IPS-18a (cell line): Measurements from ENCODE around the gene NEBL.

ENCODE experiments used
- H3K27ac ChIP-seq: one replicate; pipeline ENCODE4 v1.5.1; 2013; ENCODE audit warnings: low read length
- H3K27me3 ChIP-seq: one replicate; pipeline ENCODE4 v1.6.1; 2013; ENCODE audit warnings: mild to moderate bottlenecking, low read length; ENCODE audit not compliant: control insufficient read depth, insufficient read depth
- H3K36me3 ChIP-seq: one replicate; pipeline ENCODE4 v1.6.1; 2013; ENCODE audit warnings: low read depth, low read length; ENCODE audit not compliant: control insufficient read depth
- H3K4me1 ChIP-seq: one replicate; pipeline ENCODE4 v1.6.1; 2013; ENCODE audit warnings: low read depth, low read length; ENCODE audit not compliant: control insufficient read depth
- H3K4me3 ChIP-seq: one replicate; pipeline ENCODE4 v1.5.1; 2013; ENCODE audit warnings: low read length
- H3K9ac ChIP-seq: one replicate; pipeline ENCODE4 v1.6.1; 2013; ENCODE audit warnings: mild to moderate bottlenecking, low read length, moderate library complexity
- H3K9me3 ChIP-seq: one replicate; pipeline ENCODE4 v1.6.1; 2013; ENCODE audit warnings: low read depth, low read length; ENCODE audit not compliant: control insufficient read depth

NEBL gene

GRCh38 chr10:20817116-20817515, 80.0 kb downstream of the NEBL start:
- no peak overlapping the region for H3K9ac ChIP-seq

GRCh38 chr10:20814116-20814515, 83.0 kb downstream of the NEBL start:
- Histone ChIP-seq H3K4me1 (no peaks in the 10 kb centered on the region), H3K27me3 (no peaks in the 10 kb centered on the region), H3K9ac (no peak overlapping the region), H3K36me3 (no peaks in the 10 kb centered on the region), H3K27ac (no peak overlapping the region), H3K9me3 (no peaks in the 10 kb centered on the region), H3K4me3 (no peak overlapping the region)

More at GRCh38 chr10:20817116-20817515, 80.0 kb downstream of the NEBL start:
- Histone ChIP-seq H3K36me3 (no peaks in the 10 kb centered on the region), H3K9me3 (no peaks in the 10 kb centered on the region), H3K4me1 (no peaks in the 10 kb centered on the region), H3K27ac (no peak overlapping the region), H3K27me3 (no peaks in the 10 kb centered on the region), H3K4me3 (no peak overlapping the region)

- Histone ChIP-seq H3K4me1 (no peaks in the 10 kb centered on the region), H3K36me3 (no peaks in the 10 kb centered on the region), H3K9ac (no peak overlapping the region), H3K27me3 (no peaks in the 10 kb centered on the region), H3K4me3 (no peak overlapping the region), H3K9me3 (no peaks in the 10 kb centered on the region), H3K27ac (no peak overlapping the region)
Measured at GRCh38 chr10:20811131-20811530, 86.0 kb downstream of the NEBL start.

- H3K27me3 ChIP-seq = no peaks in the 10 kb centered on the region
- H3K4me1 ChIP-seq = no peaks in the 10 kb centered on the region
- no peaks in the 10 kb centered on the region for H3K36me3 ChIP-seq
- no peak overlapping the region for H3K9ac ChIP-seq
- H3K9me3 ChIP-seq = no peaks in the 10 kb centered on the region
- no peak overlapping the region for H3K27ac ChIP-seq
- no peak overlapping the region for H3K4me3 ChIP-seq
Measured at GRCh38 chr10:20809631-20810030, 87.5 kb downstream of the NEBL start.

GRCh38 chr10:20806487-20806886, 90.6 kb downstream of the NEBL start:
- no peak overlapping the region for H3K9ac ChIP-seq
- H3K4me1 ChIP-seq = no peaks in the 10 kb centered on the region
- H3K27me3 ChIP-seq = no peaks in the 10 kb centered on the region
- no peaks in the 10 kb centered on the region for H3K9me3 ChIP-seq
- H3K36me3 ChIP-seq = no peaks in the 10 kb centered on the region
- no peak overlapping the region for H3K4me3 ChIP-seq
- H3K27ac ChIP-seq = no peak overlapping the region

- H3K4me3 ChIP-seq = no peak overlapping the region
- H3K36me3 ChIP-seq = no peaks in the 10 kb centered on the region
- H3K27ac ChIP-seq = no peak overlapping the region
- no peaks in the 10 kb centered on the region for H3K9me3 ChIP-seq
- H3K4me1 ChIP-seq = no peaks in the 10 kb centered on the region
- no peak overlapping the region for H3K9ac ChIP-seq
- H3K27me3 ChIP-seq = no peaks in the 10 kb centered on the region
Measured at GRCh38 chr10:20797290-20797689, 99.8 kb downstream of the NEBL start.

- Histone ChIP-seq H3K9me3 (no peaks in the 10 kb centered on the region), H3K27ac (no peak overlapping the region)
Measured at GRCh38 chr10:20795391-20795790, 101.7 kb downstream of the NEBL start.

GRCh38 chr10:20785174-20785573, 111.9 kb downstream of the NEBL start:
- Histone ChIP-seq H3K27ac (no peak overlapping the region), H3K9me3 (no peaks in the 10 kb centered on the region), H3K9ac (no peak overlapping the region), H3K4me3 (no peak overlapping the region), H3K36me3 (no peaks in the 10 kb centered on the region), H3K27me3 (no peaks in the 10 kb centered on the region), H3K4me1 (no peaks in the 10 kb centered on the region)

More at GRCh38 chr10:20795391-20795790, 101.7 kb downstream of the NEBL start:
- H3K4me1 ChIP-seq = no peaks in the 10 kb centered on the region
- no peaks in the 10 kb centered on the region for H3K27me3 ChIP-seq
- no peaks in the 10 kb centered on the region for H3K36me3 ChIP-seq
- H3K9ac ChIP-seq = no peak overlapping the region
- no peak overlapping the region for H3K4me3 ChIP-seq

GRCh38 chr10:20778008-20778757, 118.9 kb downstream of the NEBL start:
- no peaks in the 10 kb centered on the region for H3K9me3 ChIP-seq
- H3K9ac ChIP-seq = no peak overlapping the region
- H3K27ac ChIP-seq = no peak overlapping the region
- H3K4me1 ChIP-seq = no peaks in the 10 kb centered on the region
- H3K27me3 ChIP-seq = no peaks in the 10 kb centered on the region
- H3K4me3 ChIP-seq = no peak overlapping the region
- no peaks in the 10 kb centered on the region for H3K36me3 ChIP-seq

- no peak overlapping the region for H3K4me3 ChIP-seq
- no peaks in the 10 kb centered on the region for H3K9me3 ChIP-seq
Measured at GRCh38 chr10:20776384-20777118, 120.6 kb downstream of the NEBL start.

GRCh38 chr10:20771051-20771450, 126.1 kb downstream of the NEBL start:
- Histone ChIP-seq H3K9ac (no peak overlapping the region), H3K9me3 (no peaks in the 10 kb centered on the region), H3K4me1 (no peaks in the 10 kb centered on the region), H3K27ac (no peak overlapping the region), H3K36me3 (no peaks in the 10 kb centered on the region), H3K27me3 (no peaks in the 10 kb centered on the region), H3K4me3 (no peak overlapping the region)

More at GRCh38 chr10:20776384-20777118, 120.6 kb downstream of the NEBL start:
- no peak overlapping the region for H3K9ac ChIP-seq
- no peaks in the 10 kb centered on the region for H3K27me3 ChIP-seq
- H3K4me1 ChIP-seq = no peaks in the 10 kb centered on the region
- no peak overlapping the region for H3K27ac ChIP-seq
- H3K36me3 ChIP-seq = no peaks in the 10 kb centered on the region

GRCh38 chr10:20769481-20769880, 127.6 kb downstream of the NEBL start:
- no peaks in the 10 kb centered on the region for H3K36me3 ChIP-seq
- H3K27ac ChIP-seq = no peak overlapping the region
- no peak overlapping the region for H3K9ac ChIP-seq
- H3K4me3 ChIP-seq = no peak overlapping the region
- H3K27me3 ChIP-seq = no peaks in the 10 kb centered on the region
- no peaks in the 10 kb centered on the region for H3K4me1 ChIP-seq
- no peaks in the 10 kb centered on the region for H3K9me3 ChIP-seq
